ENCODE data around the gene JAKMIP1.
"Not testable (repeated sequence)": the region's sequence is repeated elsewhere in the genome, so short reads cannot be mapped to it uniquely, and the experiment has no call there.

The JAKMIP1 gene

GRCh38 chr4:6141021-6141420 is 59.3 kb downstream of the JAKMIP1 start:
- not testable (repeated sequence) for DNase-seq

- DNase-seq: no peak
Measured at GRCh38 chr4:6137747-6138135, 62.6 kb downstream of the JAKMIP1 start.

GRCh38 chr4:6137027-6137746 is 63.2 kb downstream of the JAKMIP1 start:
- DNase-seq: no peak

- DNase-seq: no peak
Measured at GRCh38 chr4:6134612-6135220, 65.6 kb downstream of the JAKMIP1 start.

GRCh38 chr4:6132716-6133115 is 67.6 kb downstream of the JAKMIP1 start:
- DNase-seq: no peak

- DNase-seq: no peak
Measured at GRCh38 chr4:6128221-6128850, 72.0 kb downstream of the JAKMIP1 start.

- DNase-seq: no peak
Measured at GRCh38 chr4:6126971-6127745, 73.2 kb downstream of the JAKMIP1 start.

GRCh38 chr4:6125103-6125651 is 75.2 kb downstream of the JAKMIP1 start:
- DNase-seq: no peak

GRCh38 chr4:6124386-6125102 is 75.8 kb downstream of the JAKMIP1 start:
- DNase-seq: no peak

GRCh38 chr4:6123976-6124375 is 76.4 kb downstream of the JAKMIP1 start:
- DNase-seq: no peak

- no peak for DNase-seq
Measured at GRCh38 chr4:6123541-6123940, 76.8 kb downstream of the JAKMIP1 start.

GRCh38 chr4:6123116-6123515 is 77.2 kb downstream of the JAKMIP1 start:
- DNase-seq: no peak

- DNase-seq: no peak
Measured at GRCh38 chr4:6122496-6122895, 77.9 kb downstream of the JAKMIP1 start.

- DNase-seq: no peak
Measured at GRCh38 chr4:6121941-6122340, 78.4 kb downstream of the JAKMIP1 start.

GRCh38 chr4:6121276-6121850 is 79.0 kb downstream of the JAKMIP1 start:
- DNase-seq: no peak

- DNase-seq: no peak
Measured at GRCh38 chr4:6120361-6120760, 80.0 kb downstream of the JAKMIP1 start.

- no peak for DNase-seq
Measured at GRCh38 chr4:6119507-6120020, 80.8 kb downstream of the JAKMIP1 start.

GRCh38 chr4:6118201-6118600 is 82.1 kb downstream of the JAKMIP1 start:
- DNase-seq: no peak

- DNase-seq: no peak
Measured at GRCh38 chr4:6116696-6117285, 83.6 kb downstream of the JAKMIP1 start.

GRCh38 chr4:6115746-6116586 is 84.4 kb downstream of the JAKMIP1 start:
- no peak for DNase-seq
